Neural progenitor cell (in vitro differentiated cells): ENCODE measurements around the gene DEAF1. TPM values are rescaled to one million over a fixed set of nuclear protein-coding genes. Genes with fewer than 3 reads are reported as not detected.

Experiments
- DNase-seq: peaks from one replicate; pipeline ENCODE4 v3.0.0-alpha.2; 2016; ENCODE audit warnings: low spot score
- H2AFZ ChIP-seq: fragments of 200-600 bp; sonication (generic); replicated peaks from 2 replicates; pipeline ENCODE4 v1.6.1; 2016; ENCODE audit warnings: antibody characterized with exemption
- H3F3A ChIP-seq: fragments of 200-600 bp; sonication (generic); 2 replicates; pipeline ENCODE4 v1.6.1; 2016; ENCODE audit warnings: antibody characterized with exemption, low read depth
- H3K27ac ChIP-seq: fragments of 200-600 bp; sonication (generic); 2 replicates; pipeline ENCODE4 v1.5.1; 2016; ENCODE audit warnings: mild to moderate bottlenecking
- H3K27me3 ChIP-seq: fragments of 200-600 bp; sonication (generic); 2 replicates; pipeline ENCODE4 v1.6.1; 2016; ENCODE audit warnings: mild to moderate bottlenecking, moderate library complexity
- H3K36me3 ChIP-seq: fragments of 200-600 bp; sonication (generic); 2 replicates; pipeline ENCODE4 v1.5.1; 2016
- H3K4me1 ChIP-seq: fragments of 200-600 bp; sonication (generic); 2 replicates; pipeline ENCODE4 v1.6.1; 2016; ENCODE audit warnings: mixed run types
- H3K4me2 ChIP-seq: fragments of 200-600 bp; sonication (generic); 2 replicates; pipeline ENCODE4 v1.6.1; 2016
- H3K4me3 ChIP-seq: fragments of 200-600 bp; sonication (generic); 2 replicates; pipeline ENCODE4 v1.5.1; 2016
- H3K79me2 ChIP-seq: fragments of 200-600 bp; sonication (generic); 2 replicates; pipeline ENCODE4 v1.6.1; 2016; ENCODE audit warnings: low read depth
- H3K9ac ChIP-seq: fragments of 200-600 bp; sonication (generic); 2 replicates; pipeline ENCODE4 v1.6.1; 2016
- H3K9me3 ChIP-seq: fragments of 200-600 bp; sonication (generic); 2 replicates; pipeline ENCODE4 v1.5.1; 2016; ENCODE audit warnings: low read depth
- H4K20me1 ChIP-seq: fragments of 200-600 bp; sonication (generic); 2 replicates; pipeline ENCODE4 v1.6.1; 2016; ENCODE audit warnings: low read depth
- H3K27ac Mint-ChIP-seq: 3 replicates; pipeline ENCODE4 v1.8.0; 2021; ENCODE audit warnings: mixed read lengths
- H3K27me3 Mint-ChIP-seq: 2 replicates; pipeline ENCODE4 v1.8.0; 2022; ENCODE audit warnings: low read depth, mild to moderate bottlenecking, inconsistent platforms, moderate library complexity, mixed read lengths; ENCODE audit not compliant: insufficient read depth
- H3K36me3 Mint-ChIP-seq: 3 replicates; pipeline ENCODE4 v1.8.0; 2021; ENCODE audit warnings: mixed read lengths
- H3K4me1 Mint-ChIP-seq: 3 replicates; pipeline ENCODE4 v1.8.0; 2021; ENCODE audit warnings: mixed read lengths
- H3K4me3 Mint-ChIP-seq: 3 replicates; pipeline ENCODE4 v1.8.0; 2021; ENCODE audit warnings: mild to moderate bottlenecking, moderate library complexity, mixed read lengths
- H3K9me3 Mint-ChIP-seq: 3 replicates; pipeline ENCODE4 v1.8.0; 2020; ENCODE audit warnings: mixed read lengths
- CTCF ChIP-seq: fragments of 200-600 bp; sonication (generic); IDR thresholded peaks from 2 replicates; pipeline ENCODE4 v1.5.1; 2017; ENCODE audit warnings: antibody characterized with exemption, mild to moderate bottlenecking
- EZH2 ChIP-seq: fragments of 200-600 bp; sonication (generic); IDR thresholded peaks from 2 replicates; pipeline ENCODE4 v1.6.1; 2017; ENCODE audit warnings: antibody characterized with exemption, mild to moderate bottlenecking, moderate library complexity
- EZH2phosphoT487 ChIP-seq: fragments of 200-600 bp; sonication (generic); IDR thresholded peaks from 2 replicates; pipeline ENCODE4 v1.6.1; 2017; ENCODE audit warnings: antibody characterized with exemption
- total RNA-seq: library from RNA; depleted of rRNA; stranded (reverse); fragments of >200 nt; gene quantifications from 2 replicates; pipeline ENCODE4 v1.2.3, GENCODE V29; 2015; ENCODE audit warnings: low replicate concordance

Gene DEAF1
- total RNA-seq, 1 donor from 2014 or later = 38.4 TPM

DNA sequence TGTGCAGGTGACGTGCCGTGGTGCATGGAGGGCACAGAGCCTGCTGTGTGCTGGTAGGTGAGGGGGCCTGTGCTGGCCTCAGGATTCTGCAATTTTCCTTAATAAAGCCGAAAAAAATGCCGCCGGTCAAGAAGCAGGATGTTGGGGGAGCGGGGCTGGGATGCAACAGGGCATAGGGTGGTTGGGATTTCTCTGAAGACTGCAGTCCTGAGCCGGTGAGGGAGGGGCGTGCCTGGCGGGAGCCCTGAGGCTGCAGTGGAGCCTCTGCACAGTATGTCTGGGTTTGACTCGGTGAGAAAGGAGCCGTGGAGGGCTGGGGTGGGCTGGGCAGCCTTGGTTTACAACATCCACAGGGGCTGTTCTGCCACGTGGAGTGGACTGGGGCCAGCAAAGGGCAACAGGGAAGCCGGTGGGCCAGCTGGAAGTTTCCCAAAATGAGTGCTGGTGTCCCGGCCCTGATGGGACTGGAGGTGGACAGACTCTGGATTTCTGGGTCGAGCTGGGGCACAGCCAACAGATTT, 71.6 kb downstream of the DEAF1 start:
- TF ChIP-seq EZH2phosphoT487 (no peak), EZH2 (no peak), CTCF (no peak)

DNA sequence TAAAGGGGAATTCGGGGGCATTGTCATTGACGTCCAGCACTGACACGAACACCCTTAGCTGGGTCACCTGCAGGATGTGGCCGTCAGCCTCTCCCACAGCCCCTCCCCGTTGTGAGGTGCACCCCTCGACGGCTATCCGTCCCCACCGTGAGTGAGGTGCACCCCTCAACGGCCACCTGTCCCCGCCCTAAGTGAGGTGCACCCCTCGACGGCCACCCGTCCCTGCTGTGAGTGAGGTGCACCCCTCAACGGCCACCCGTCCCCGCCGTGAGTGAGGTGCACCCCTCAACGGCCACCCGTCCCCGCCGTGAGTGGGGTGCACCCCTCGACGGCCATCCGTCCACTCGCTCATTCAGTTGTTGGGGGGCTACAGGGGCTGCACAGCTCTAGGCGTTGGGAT, 73.2 kb downstream of the DEAF1 start:
- Mint-ChIP-seq H3K36me3 (no peaks in the 10 kb centered on the region), H3K4me1 (peaks cover 4% of the 10 kb centered on the region), H3K27ac (no peak overlapping the region), H3K4me3 (no peak overlapping the region), H3K9me3 (no peaks in the 10 kb centered on the region), H3K27me3 (peaks cover under 1% of the 10 kb centered on the region)
- no peaks in the 10 kb centered on the region for H3K79me2 ChIP-seq
- H3K36me3 ChIP-seq = no peaks in the 10 kb centered on the region
- no peak overlapping the region for H3K9ac ChIP-seq
- H3K27me3 ChIP-seq = peaks cover 13% of the 10 kb centered on the region
- H3K4me2 ChIP-seq = no peak overlapping the region
- H3K4me1 ChIP-seq = no peaks in the 10 kb centered on the region
- no peaks in the 10 kb centered on the region for H3F3A ChIP-seq
- no peak for TF ChIP-seq CTCF
- TF ChIP-seq EZH2phosphoT487 = no peak
- no peak for TF ChIP-seq EZH2
- no peak overlapping the region for H3K4me3 ChIP-seq
- no peaks in the 10 kb centered on the region for H3K9me3 ChIP-seq
- no peak for DNase-seq
- H4K20me1 ChIP-seq = peaks cover 14% of the 10 kb centered on the region
- no peak overlapping the region for H2AFZ ChIP-seq
- H3K27ac ChIP-seq = no peak overlapping the region

More for the DNA sequence above, 71.6 kb downstream of the DEAF1 start:
- Mint-ChIP-seq H3K4me3 (peak overlapping the region; percentile 63), H3K9me3 (peaks cover 6% of the 10 kb centered on the region), H3K27me3 (peaks cover 4% of the 10 kb centered on the region), H3K36me3 (peaks cover 6% of the 10 kb centered on the region), H3K27ac (peak overlapping the region; percentile 29), H3K4me1 (peaks cover 6% of the 10 kb centered on the region)
- no peak overlapping the region for H3K4me2 ChIP-seq
- no peaks in the 10 kb centered on the region for H3K36me3 ChIP-seq
- DNase-seq = no peak
- no peak overlapping the region for H3K9ac ChIP-seq
- no peak overlapping the region for H2AFZ ChIP-seq
- no peaks in the 10 kb centered on the region for H3K4me1 ChIP-seq
- H3K9me3 ChIP-seq = no peaks in the 10 kb centered on the region
- no peaks in the 10 kb centered on the region for H3K79me2 ChIP-seq
- peaks cover 14% of the 10 kb centered on the region for H4K20me1 ChIP-seq
- no peak overlapping the region for H3K4me3 ChIP-seq
- H3F3A ChIP-seq = peaks cover 6% of the 10 kb centered on the region
- H3K27me3 ChIP-seq = peaks cover 28% of the 10 kb centered on the region
- no peak overlapping the region for H3K27ac ChIP-seq

DNA sequence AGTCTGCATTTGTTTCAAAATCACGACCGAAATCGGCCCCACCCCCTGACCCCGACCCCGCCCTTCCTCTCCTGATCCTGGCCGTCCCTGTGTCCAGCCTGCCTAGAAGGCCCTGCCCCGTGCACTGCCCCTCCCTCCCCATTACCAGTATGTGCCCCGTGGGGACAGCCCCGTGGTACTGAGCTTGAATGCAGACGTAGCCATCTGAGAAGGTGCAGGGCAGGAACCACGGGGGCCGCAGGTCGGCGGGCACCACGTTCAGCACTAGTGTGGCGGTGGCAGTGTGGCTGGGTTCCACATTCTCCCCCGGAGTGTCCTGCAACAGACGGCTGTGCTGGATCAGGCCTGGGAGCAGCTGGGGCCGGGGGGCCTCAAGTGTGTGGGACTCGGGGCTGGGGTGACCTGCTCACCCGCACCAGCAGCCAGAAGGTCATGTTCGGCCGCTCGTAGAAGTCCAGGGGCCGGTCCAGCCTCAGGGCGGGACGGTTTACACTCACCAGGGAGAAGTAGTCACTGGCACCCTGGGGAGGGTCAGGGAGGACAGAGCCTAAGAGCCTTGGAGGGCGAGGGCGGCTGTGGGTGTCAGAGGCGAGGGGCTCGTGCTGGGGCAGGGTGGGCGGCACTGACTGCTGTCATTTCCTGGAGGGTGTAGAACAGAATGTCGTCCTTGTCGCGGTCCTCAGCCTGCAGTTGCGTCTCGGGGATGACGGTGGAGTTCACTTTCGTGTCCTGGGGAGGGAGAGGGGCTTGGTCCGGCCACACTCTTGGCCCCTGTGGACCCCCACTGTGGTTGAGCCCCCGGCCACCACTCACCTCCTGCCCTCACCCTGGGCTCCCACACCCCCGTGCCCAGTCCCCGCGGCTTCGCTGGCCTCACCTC, 73.8 kb downstream of the DEAF1 start:
- Histone ChIP-seq H3K79me2 (peaks cover 4% of the 10 kb centered on the region), H3K9ac (no peak overlapping the region), H3K36me3 (no peaks in the 10 kb centered on the region), H3K27ac (no peak overlapping the region), H3K9me3 (no peaks in the 10 kb centered on the region), H4K20me1 (peaks cover 9% of the 10 kb centered on the region), H3K4me3 (no peak overlapping the region), H3K4me2 (no peak overlapping the region), H3F3A (no peaks in the 10 kb centered on the region), H3K4me1 (no peaks in the 10 kb centered on the region), H3K27me3 (peaks cover 6% of the 10 kb centered on the region), H2AFZ (no peak overlapping the region)
- H3K27ac Mint-ChIP-seq = no peak overlapping the region
- TF ChIP-seq EZH2phosphoT487 (no peak), CTCF (no peak), EZH2 (no peak)
- no peak overlapping the region for H3K4me3 Mint-ChIP-seq
- no peaks in the 10 kb centered on the region for H3K36me3 Mint-ChIP-seq
- no peaks in the 10 kb centered on the region for H3K9me3 Mint-ChIP-seq
- peaks cover 4% of the 10 kb centered on the region for H3K4me1 Mint-ChIP-seq
- H3K27me3 Mint-ChIP-seq = peaks cover 2% of the 10 kb centered on the region
- no peak for DNase-seq
